PC-9 (cell line): ENCODE data around the gene EMILIN1.

Experiments
- EZH2 ChIP-seq: fragments of 200-600 bp; sonication (generic); IDR thresholded peaks from 2 replicates; pipeline ENCODE4 v1.8.0; 2017; ENCODE audit warnings: antibody characterized with exemption, low read depth
- TF ChIP-seq, protein P1 (sequence below): fragments of 200-600 bp; sonication (generic); conservative IDR thresholded peaks from 2 replicates; pipeline ENCODE4 v1.6.1; 2017; ENCODE audit warnings: mixed run types, antibody characterized with exemption, mild to moderate bottlenecking, moderate library complexity

GRCh38 chr2:27099334-27099955, 21.0 kb downstream of the EMILIN1 start:
- TF ChIP-seq, protein P1, sequence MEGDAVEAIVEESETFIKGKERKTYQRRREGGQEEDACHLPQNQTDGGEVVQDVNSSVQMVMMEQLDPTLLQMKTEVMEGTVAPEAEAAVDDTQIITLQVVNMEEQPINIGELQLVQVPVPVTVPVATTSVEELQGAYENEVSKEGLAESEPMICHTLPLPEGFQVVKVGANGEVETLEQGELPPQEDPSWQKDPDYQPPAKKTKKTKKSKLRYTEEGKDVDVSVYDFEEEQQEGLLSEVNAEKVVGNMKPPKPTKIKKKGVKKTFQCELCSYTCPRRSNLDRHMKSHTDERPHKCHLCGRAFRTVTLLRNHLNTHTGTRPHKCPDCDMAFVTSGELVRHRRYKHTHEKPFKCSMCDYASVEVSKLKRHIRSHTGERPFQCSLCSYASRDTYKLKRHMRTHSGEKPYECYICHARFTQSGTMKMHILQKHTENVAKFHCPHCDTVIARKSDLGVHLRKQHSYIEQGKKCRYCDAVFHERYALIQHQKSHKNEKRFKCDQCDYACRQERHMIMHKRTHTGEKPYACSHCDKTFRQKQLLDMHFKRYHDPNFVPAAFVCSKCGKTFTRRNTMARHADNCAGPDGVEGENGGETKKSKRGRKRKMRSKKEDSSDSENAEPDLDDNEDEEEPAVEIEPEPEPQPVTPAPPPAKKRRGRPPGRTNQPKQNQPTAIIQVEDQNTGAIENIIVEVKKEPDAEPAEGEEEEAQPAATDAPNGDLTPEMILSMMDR: no peak
- no peak for TF ChIP-seq EZH2
